ENCODE results near the gene AMMECR1L.
"Not testable (repeated sequence)": the region's sequence is repeated elsewhere in the genome, so short reads cannot be mapped to it uniquely, and the experiment has no call there.

Gene AMMECR1L

GRCh38 chr2:127818241-127818640 lies 67.5 kb downstream of the AMMECR1L start:
- TF ChIP-seq CTCF (IDR thresholded peaks at IDR 0.05; ENCODE audit: low read depth, low read length, missing control alignments) = no peak
- H3K4me3 ChIP-seq (ENCODE audit: low read depth, low read length) = no peak overlapping the region
- no peak for DNase-seq (ENCODE audit: low read depth)

DNA sequence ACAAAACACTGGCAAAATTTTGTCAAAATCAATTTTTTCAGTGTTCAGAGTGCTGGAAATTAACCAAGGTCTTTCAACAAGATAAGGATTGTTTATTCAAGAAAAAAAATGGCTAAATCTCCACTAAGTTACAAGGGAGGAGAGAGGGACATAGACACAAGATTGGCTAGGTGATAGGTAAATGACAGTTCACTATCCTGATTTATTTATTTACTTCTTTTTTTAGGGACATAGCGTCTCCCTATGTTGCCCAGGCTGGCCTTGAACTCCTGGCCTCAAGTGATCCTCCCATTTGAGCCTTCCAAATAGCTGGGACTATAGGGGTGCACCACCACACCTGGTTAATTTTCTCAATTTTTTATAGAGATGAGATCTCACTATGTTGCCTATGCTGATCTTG lies 71.1 kb downstream of the AMMECR1L start:
- TF ChIP-seq CTCF (IDR thresholded peaks at IDR 0.05; ENCODE audit: low read depth, low read length, missing control alignments) = no peak
- no peak for DNase-seq (ENCODE audit: low read depth)
- H3K4me3 ChIP-seq (ENCODE audit: low read depth, low read length) = no peak overlapping the region

DNA sequence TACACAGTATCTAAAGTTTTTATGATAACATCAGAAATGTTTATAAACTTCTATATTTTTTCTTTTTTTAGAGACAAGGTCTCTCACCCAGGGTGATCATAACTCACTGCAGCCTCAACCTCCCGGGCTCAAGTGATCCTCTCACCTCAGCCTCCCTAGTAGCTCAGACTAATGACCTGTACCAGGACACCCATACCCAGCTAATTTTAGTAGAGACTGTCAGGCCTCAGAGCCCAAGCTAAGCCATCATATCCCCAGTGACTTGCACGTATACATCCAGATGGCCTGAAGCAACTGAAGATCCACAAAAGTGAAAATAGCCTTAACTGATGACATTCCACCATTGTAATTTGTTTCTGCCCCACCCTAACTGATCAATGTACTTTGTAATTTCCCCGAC lies 73.3 kb downstream of the AMMECR1L start:
- not testable (repeated sequence) for H3K4me3 ChIP-seq (ENCODE audit: low read depth, low read length); DNase-seq (ENCODE audit: low read depth)

Data from GM12864 (cell line).